Mesenchymal stem cell (in vitro differentiated cells and primary cell): ENCODE data around the gene DNASE1L1.
A peak's percentile ranks its signal among the peaks of the same experiment; 100 is the strongest.

Experiments
- DNase-seq: peaks from one replicate; pipeline ENCODE4 v3.0.0-alpha.2; 2013
- H2AFZ ChIP-seq: one replicate; pipeline ENCODE4 v1.6.1; 2013; ENCODE audit warnings: low read depth, mild to moderate bottlenecking, control low read depth, inconsistent platforms, low read length, moderate library complexity
- H2AK5ac ChIP-seq: 2 replicates; pipeline ENCODE4 v1.6.1; 2013; ENCODE audit warnings: low read length, moderate library complexity, mild to moderate bottlenecking, inconsistent platforms; ENCODE audit not compliant: severe bottlenecking
- H2BK120ac ChIP-seq: one replicate; pipeline ENCODE4 v1.6.1; 2013; ENCODE audit warnings: low read depth, mild to moderate bottlenecking, inconsistent platforms, low read length, moderate library complexity
- H2BK12ac ChIP-seq, 2 experiments: one replicate each; pipeline ENCODE4 v1.6.1; 2013; ENCODE audit warnings: inconsistent platforms in 2 of 2, low read length in 2 of 2, mild to moderate bottlenecking in 2 of 2, moderate library complexity in 2 of 2, control low read depth in 1 of 2
- H2BK15ac ChIP-seq: one replicate; pipeline ENCODE4 v1.6.1; 2013; ENCODE audit warnings: mild to moderate bottlenecking, low read depth, inconsistent platforms; ENCODE audit not compliant: poor library complexity, severe bottlenecking
- H2BK5ac ChIP-seq: 2 replicates; pipeline ENCODE4 v1.6.1; 2013; ENCODE audit warnings: low read depth, mild to moderate bottlenecking, low read length, control low read depth, inconsistent platforms; ENCODE audit not compliant: poor library complexity, severe bottlenecking
- H3K14ac ChIP-seq, 2 experiments: one replicate each; pipeline ENCODE4 v1.6.1; 2013; ENCODE audit warnings: inconsistent platforms in 2 of 2, low read length in 2 of 2, control low read depth in 1 of 2, mild to moderate bottlenecking in 1 of 2, moderate library complexity in 1 of 2
- H3K18ac ChIP-seq, 2 experiments: one replicate each; pipeline ENCODE4 v1.6.1; 2013; ENCODE audit warnings: inconsistent platforms in 2 of 2, low read length in 2 of 2, control low read depth in 1 of 2, low read depth in 1 of 2, mild to moderate bottlenecking in 1 of 2
- H3K23ac ChIP-seq, 2 experiments: one replicate each; pipeline ENCODE4 v1.6.1; 2013; ENCODE audit warnings: inconsistent platforms in 2 of 2, low read length in 2 of 2, mild to moderate bottlenecking in 2 of 2, moderate library complexity in 2 of 2, control low read depth in 1 of 2
- H3K27ac ChIP-seq: 2 replicates; pipeline ENCODE4 v1.5.1; 2013; ENCODE audit warnings: mild to moderate bottlenecking, moderate library complexity, low read length, control low read depth, inconsistent platforms; ENCODE audit not compliant: poor library complexity, severe bottlenecking
- H3K27me3 ChIP-seq, 2 experiments: 2 replicates each; pipeline versions ENCODE4 v1.6.1 to v1.7.0; 2013; ENCODE audit warnings: low read length in 2 of 2, mild to moderate bottlenecking in 2 of 2, moderate library complexity in 2 of 2, control low read depth in 1 of 2, inconsistent platforms in 1 of 2; ENCODE audit not compliant: control insufficient read depth in 1 of 2, insufficient read depth in 1 of 2
- H3K36me3 ChIP-seq, 2 experiments: 2 replicates each; pipeline versions ENCODE4 v1.6.1 to v1.7.0; 2013; ENCODE audit warnings: low read length in 2 of 2, control low read depth in 1 of 2, inconsistent platforms in 1 of 2, low read depth in 1 of 2, mild to moderate bottlenecking in 1 of 2; ENCODE audit not compliant: insufficient read depth in 2 of 2, control insufficient read depth in 1 of 2
- H3K4ac ChIP-seq, 2 experiments: one replicate each; pipeline ENCODE4 v1.6.1; 2013; ENCODE audit warnings: inconsistent platforms in 2 of 2, low read length in 2 of 2, mild to moderate bottlenecking in 2 of 2, moderate library complexity in 2 of 2, control low read depth in 1 of 2, low read depth in 1 of 2
- H3K4me1 ChIP-seq: 2 replicates; pipeline ENCODE4 v1.6.1; 2013; ENCODE audit warnings: low read depth, low read length, control low read depth; ENCODE audit not compliant: control insufficient read depth, insufficient read depth
- H3K4me2 ChIP-seq: 2 replicates; pipeline ENCODE4 v1.6.1; 2013; ENCODE audit warnings: low read length, mild to moderate bottlenecking, inconsistent platforms; ENCODE audit not compliant: poor library complexity, severe bottlenecking
- H3K4me3 ChIP-seq, 2 experiments: 2 replicates each; pipeline versions ENCODE4 v1.5.1 to v1.7.0; 2013; ENCODE audit warnings: low read length in 2 of 2, mild to moderate bottlenecking in 2 of 2, control low read depth in 1 of 2, low read depth in 1 of 2; ENCODE audit not compliant: insufficient read depth in 1 of 2
- H3K79me1 ChIP-seq: replicated peaks from 2 replicates; pipeline ENCODE4 v1.6.1; 2013; ENCODE audit warnings: mild to moderate bottlenecking, control low read depth, low read length, inconsistent platforms; ENCODE audit not compliant: poor library complexity, severe bottlenecking
- H3K9ac ChIP-seq: 2 replicates; pipeline ENCODE4 v1.7.0; 2013; ENCODE audit warnings: mild to moderate bottlenecking, low read length, moderate library complexity
- H3K9me3 ChIP-seq: 2 replicates; pipeline ENCODE4 v1.7.0; 2013; ENCODE audit warnings: mild to moderate bottlenecking, low read length; ENCODE audit not compliant: control insufficient read depth
- H4K8ac ChIP-seq: one replicate; pipeline ENCODE4 v1.6.1; 2013; ENCODE audit warnings: inconsistent platforms, mild to moderate bottlenecking, low read length, moderate library complexity
- H4K91ac ChIP-seq: one replicate; pipeline ENCODE4 v1.6.1; 2013; ENCODE audit warnings: mild to moderate bottlenecking, low read length, inconsistent platforms
- WGBS: methylation state at CpG from one replicate; pipeline ENCODE4 v1.1.7; 2013; ENCODE audit warnings: mixed read lengths; 5-methylcytosine and 5-hydroxymethylcytosine counted together

DNASE1L1 gene

DNA sequence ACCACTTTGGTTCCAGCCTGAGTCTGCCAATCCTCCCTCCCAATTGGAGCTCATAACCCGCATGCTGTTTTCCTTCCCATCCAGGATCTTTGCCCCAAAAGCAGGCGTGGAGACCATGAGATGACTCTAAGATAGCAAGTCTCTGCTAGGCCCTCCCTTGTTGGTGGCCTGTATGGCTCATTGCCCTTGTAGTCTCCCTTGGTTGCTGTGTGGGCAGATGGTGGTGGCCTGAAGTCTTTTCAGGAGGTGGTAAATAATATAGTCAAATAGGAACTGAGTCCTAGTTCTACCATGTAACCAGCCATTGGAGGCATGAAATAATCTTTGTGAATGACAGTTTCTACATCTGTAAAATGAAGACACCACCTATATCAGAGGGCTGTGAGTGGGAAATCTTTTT, 20.7 kb upstream of the DNASE1L1 start:
- H2AK5ac ChIP-seq: no peak overlapping the region
- no peak overlapping the region for H4K91ac ChIP-seq
- H3K14ac ChIP-seq: no peak overlapping the region
- no peak for DNase-seq
- no peak overlapping the region for H2BK15ac ChIP-seq
- no peak overlapping the region for H2AFZ ChIP-seq
- H3K9ac ChIP-seq: peak overlapping the region; percentile 83
- H3K27ac ChIP-seq: no peak overlapping the region
- no peak overlapping the region for H3K4ac ChIP-seq
- H3K23ac ChIP-seq: no peak overlapping the region
- H2BK120ac ChIP-seq: no peak overlapping the region
- peak overlapping the region; percentile 13 for H3K4me2 ChIP-seq
- H3K4me1 ChIP-seq: peaks cover 25% of the 10 kb centered on the region
- H3K27me3 ChIP-seq: peaks cover 0 to 3% of the 10 kb centered on the region in 2 experiments
- WGBS: 100% methylated on average over 2 of the region's 2 CpGs
- H2BK5ac ChIP-seq: no peak overlapping the region
- no peak overlapping the region for H2BK12ac ChIP-seq
- no peaks in the 10 kb centered on the region for H3K9me3 ChIP-seq
- no peak overlapping the region for H4K8ac ChIP-seq
- no peak overlapping the region for H3K18ac ChIP-seq
- H3K4me3 ChIP-seq: peak overlapping the region in 1 of 2 experiments; percentile 78
- H3K79me1 ChIP-seq: peaks cover 8% of the 10 kb centered on the region
- H3K36me3 ChIP-seq: peaks cover 29 to 39% of the 10 kb centered on the region in 2 experiments

- peak within 1 kb of the TSS in 1 of 2 experiments; percentile 83 for H3K23ac ChIP-seq
- H3K4me2 ChIP-seq: peak within 1 kb of the TSS; percentile 73
- peak within 1 kb of the TSS in 1 of 2 experiments; percentile 99 for H3K14ac ChIP-seq
- peak within 1 kb of the TSS; percentile 78 to 81 for H3K4me3 ChIP-seq
- peak; percentile 95 for DNase-seq
- H3K4ac ChIP-seq: peak within 1 kb of the TSS; percentile 47 to 96
- H3K79me1 ChIP-seq: peaks cover 5% of the 10 kb centered on the region
- peak within 1 kb of the TSS; percentile 91 for H4K8ac ChIP-seq
- peak within 1 kb of the TSS; percentile 80 to 99 for H3K18ac ChIP-seq
- peaks cover 0 to 3% of the 10 kb centered on the region in 2 experiments for H3K27me3 ChIP-seq
- H3K9ac ChIP-seq: peak within 1 kb of the TSS; percentile 83
- peaks cover 23 to 27% of the 10 kb centered on the region in 2 experiments for H3K36me3 ChIP-seq
- peak within 1 kb of the TSS; percentile 38 for H2AK5ac ChIP-seq
- peak within 1 kb of the TSS; percentile 81 for H2AFZ ChIP-seq
- H4K91ac ChIP-seq: peak within 1 kb of the TSS; percentile 70
- peaks cover 19% of the 10 kb centered on the region for H3K4me1 ChIP-seq
- WGBS: 12% methylated on average over 52 of the region's 87 CpGs
- peak within 1 kb of the TSS in 1 of 2 experiments; percentile 63 for H2BK12ac ChIP-seq
- no peak within 1 kb of the TSS for H3K27ac ChIP-seq
- H3K9me3 ChIP-seq: no peaks in the 10 kb centered on the region
- H2BK120ac ChIP-seq: no peak within 1 kb of the TSS
- H2BK5ac ChIP-seq: no peak within 1 kb of the TSS
- H2BK15ac ChIP-seq: peak within 1 kb of the TSS; percentile 30
Measured at GRCh38 chrX:154428176-154429171, 19.4 kb upstream of the DNASE1L1 start, which contains the start of gene ATP6AP1. Gene ATP6AP1, plus strand, starts transcription at chrX:154428677. Its CDS starts 16 bp downstream, at chrX:154428693.

- no peak overlapping the region for H2BK12ac ChIP-seq
- no peak overlapping the region for H3K9ac ChIP-seq
- peaks cover 16% of the 10 kb centered on the region for H3K4me1 ChIP-seq
- H4K8ac ChIP-seq: no peak overlapping the region
- H3K9me3 ChIP-seq: no peaks in the 10 kb centered on the region
- H3K36me3 ChIP-seq: peaks cover 14 to 16% of the 10 kb centered on the region in 2 experiments
- no peak overlapping the region for H3K23ac ChIP-seq
- peaks cover 0 to 3% of the 10 kb centered on the region in 2 experiments for H3K27me3 ChIP-seq
- no peak overlapping the region for H3K18ac ChIP-seq
- H2BK15ac ChIP-seq: no peak overlapping the region
- 98% methylated on average over 10 of the region's 13 CpGs for WGBS
- DNase-seq: no peak
- H2BK120ac ChIP-seq: no peak overlapping the region
- no peak overlapping the region for H3K4me3 ChIP-seq
- peak overlapping the region; percentile 29 for H3K4me2 ChIP-seq
- no peak overlapping the region for H2AK5ac ChIP-seq
- no peak overlapping the region for H3K14ac ChIP-seq
- H3K4ac ChIP-seq: no peak overlapping the region
- H3K79me1 ChIP-seq: peaks cover 5% of the 10 kb centered on the region
- H4K91ac ChIP-seq: no peak overlapping the region
- peak overlapping the region; percentile 57 for H3K27ac ChIP-seq
- H2BK5ac ChIP-seq: no peak overlapping the region
- no peak overlapping the region for H2AFZ ChIP-seq
Measured at GRCh38 chrX:154426916-154427770, 18.1 kb upstream of the DNASE1L1 start.
